WTC11 (cell line): ENCODE data around the gene DNAH11.

Source experiments
- ARID4B ChIP-seq: sonication (generic); formaldehyde crosslinking; IDR thresholded peaks from 2 replicates; pipeline ENCODE4 v1.8.0; 2023; ENCODE audit warnings: missing genetic modification reagents, mild to moderate bottlenecking, borderline replicate concordance
- ATF2 ChIP-seq: sonication (generic); formaldehyde crosslinking; IDR thresholded peaks from 2 replicates; pipeline ENCODE4 v1.8.1; 2022; ENCODE audit warnings: low read depth, missing genetic modification reagents, borderline replicate concordance
- CTCF ChIP-seq: fragments of 200-600 bp; IDR thresholded peaks from 2 replicates; pipeline ENCODE4 v1.8.0; 2022; ENCODE audit warnings: antibody characterized with exemption
- ESRRA ChIP-seq: sonication (generic); formaldehyde crosslinking; IDR thresholded peaks from 2 replicates; pipeline ENCODE4 v1.8.1; 2022; ENCODE audit warnings: mild to moderate bottlenecking, missing genetic modification reagents, borderline replicate concordance
- MLX ChIP-seq: sonication (generic); formaldehyde crosslinking; IDR thresholded peaks from 2 replicates; pipeline ENCODE4 v1.8.1; 2023; ENCODE audit warnings: mild to moderate bottlenecking, missing genetic modification reagents, moderate library complexity
- NFYB ChIP-seq: sonication (generic); formaldehyde crosslinking; conservative IDR thresholded peaks from 2 replicates; pipeline ENCODE4 v1.8.0; 2022; ENCODE audit warnings: low read depth, missing genetic modification reagents
- SMAD3 ChIP-seq: sonication (generic); formaldehyde crosslinking; IDR thresholded peaks from 2 replicates; pipeline ENCODE4 v1.8.0; 2022; ENCODE audit warnings: missing genetic modification reagents, mild to moderate bottlenecking, borderline replicate concordance
- USF1 ChIP-seq: sonication (generic); formaldehyde crosslinking; IDR thresholded peaks from 2 replicates; pipeline ENCODE4 v1.8.0; 2022; ENCODE audit warnings: mild to moderate bottlenecking, missing genetic modification reagents
- ZNF232 ChIP-seq: sonication (generic); formaldehyde crosslinking; IDR thresholded peaks from 2 replicates; pipeline ENCODE4 v1.8.0; 2022; ENCODE audit warnings: mild to moderate bottlenecking, missing genetic modification reagents

- TF ChIP-seq CTCF, result no peak
- TF ChIP-seq ARID4B (CRISPR knock-in tag), result no peak
- TF ChIP-seq NFYB, result no peak
- no peak for TF ChIP-seq ZNF232 (CRISPR knock-in tag)
- no peak for TF ChIP-seq ATF2 (CRISPR knock-in tag)
- no peak for TF ChIP-seq SMAD3 (CRISPR knock-in tag)
- TF ChIP-seq MLX (CRISPR knock-in tag), result no peak
- TF ChIP-seq USF1 (CRISPR knock-in tag), result no peak
- TF ChIP-seq ESRRA, result no peak
These were observed 375.4 kb downstream of the DNAH11 start for GRCh38 chr7:21918216-21918615.
